Esophagus muscularis mucosa (tissue), 4 donors: ENCODE measurements around the gene PDXDC1.

Source experiments
- EP300 ChIP-seq: sonication (generic); formaldehyde crosslinking; IDR thresholded peaks from one replicate; pipeline ENCODE4 v1.6.1; 2017; ENCODE audit warnings: antibody characterized with exemption
- POLR2A ChIP-seq: fragments of 450-650 bp; IDR thresholded peaks from one replicate; pipeline ENCODE4 v1.6.1; 2017; ENCODE audit warnings: antibody characterized with exemption, moderate library complexity, mild to moderate bottlenecking, low read depth
- TF ChIP-seq, protein P1 (sequence below), 3 experiments: fragments of 200-600 bp in 2 of 3; fragments of 450-650 bp in 1 of 3; sonication (generic) in 2 of 3; IDR thresholded peaks; one replicate each; pipeline ENCODE4 v1.5.1; 2017 to 2019; ENCODE audit warnings: antibody characterized with exemption in 3 of 3, mild to moderate bottlenecking in 2 of 3, moderate library complexity in 1 of 3

DNA sequence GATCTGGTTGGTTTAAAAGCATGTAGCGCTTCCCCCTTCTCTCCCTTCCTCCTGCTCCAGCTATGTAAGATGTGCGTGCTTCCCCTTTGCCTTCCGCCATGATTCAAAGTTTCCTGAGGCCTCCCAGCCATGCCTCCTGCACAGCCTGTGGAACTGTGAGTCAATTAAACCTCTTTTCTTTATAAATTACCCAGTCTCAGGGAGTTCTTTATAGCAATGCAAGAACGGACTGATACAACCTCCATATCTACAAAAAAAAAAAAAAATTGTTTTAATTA lies 16.6 kb upstream of the PDXDC1 start:
- TF ChIP-seq EP300 (no peak), POLR2A (no peak)
- TF ChIP-seq, protein P1, sequence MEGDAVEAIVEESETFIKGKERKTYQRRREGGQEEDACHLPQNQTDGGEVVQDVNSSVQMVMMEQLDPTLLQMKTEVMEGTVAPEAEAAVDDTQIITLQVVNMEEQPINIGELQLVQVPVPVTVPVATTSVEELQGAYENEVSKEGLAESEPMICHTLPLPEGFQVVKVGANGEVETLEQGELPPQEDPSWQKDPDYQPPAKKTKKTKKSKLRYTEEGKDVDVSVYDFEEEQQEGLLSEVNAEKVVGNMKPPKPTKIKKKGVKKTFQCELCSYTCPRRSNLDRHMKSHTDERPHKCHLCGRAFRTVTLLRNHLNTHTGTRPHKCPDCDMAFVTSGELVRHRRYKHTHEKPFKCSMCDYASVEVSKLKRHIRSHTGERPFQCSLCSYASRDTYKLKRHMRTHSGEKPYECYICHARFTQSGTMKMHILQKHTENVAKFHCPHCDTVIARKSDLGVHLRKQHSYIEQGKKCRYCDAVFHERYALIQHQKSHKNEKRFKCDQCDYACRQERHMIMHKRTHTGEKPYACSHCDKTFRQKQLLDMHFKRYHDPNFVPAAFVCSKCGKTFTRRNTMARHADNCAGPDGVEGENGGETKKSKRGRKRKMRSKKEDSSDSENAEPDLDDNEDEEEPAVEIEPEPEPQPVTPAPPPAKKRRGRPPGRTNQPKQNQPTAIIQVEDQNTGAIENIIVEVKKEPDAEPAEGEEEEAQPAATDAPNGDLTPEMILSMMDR (IDR thresholded peaks at IDR 0.05): no peak
